Aorta (tissue), 5 donors: Measurements from ENCODE around the gene ALDH9A1. TPM values are rescaled to one million over a fixed set of nuclear protein-coding genes. Genes with fewer than 3 reads are reported as not detected.
A peak's percentile ranks its signal among the peaks of the same experiment; 100 is the strongest.
"Not testable (repeated sequence)": the region's sequence is repeated elsewhere in the genome, so short reads cannot be mapped to it uniquely, and the experiment has no call there.

Experiments used
- ATAC-seq: fragments of 200-7000 bp; cut with Tn5 transposase; one replicate; pipeline ENCODE4 v1.9.1; 2022; ENCODE audit warnings: moderate library complexity; ENCODE audit not compliant: low FRiP score
- DNase-seq, 2 donors: peaks; one replicate each; pipeline ENCODE4 v3.0.0-alpha.2; 2020
- H3K27ac ChIP-seq, 2 donors: one replicate each; pipeline ENCODE4 v1.5.1; 2013; ENCODE audit warnings: low read length in 2 of 2, mild to moderate bottlenecking in 2 of 2, moderate library complexity in 2 of 2, control low read depth in 1 of 2, inconsistent platforms in 1 of 2, low read depth in 1 of 2
- H3K27me3 ChIP-seq, 2 donors: one replicate each; pipeline ENCODE4 v1.6.1; 2013; ENCODE audit warnings: control low read depth in 1 of 2, low read length in 1 of 2, mild to moderate bottlenecking in 1 of 2, moderate library complexity in 1 of 2; ENCODE audit not compliant: insufficient read depth in 2 of 2, control insufficient read depth in 1 of 2
- H3K36me3 ChIP-seq, 2 donors: one replicate each; pipeline ENCODE4 v1.6.1; 2013; ENCODE audit warnings: control low read depth in 1 of 2, low read length in 1 of 2, mild to moderate bottlenecking in 1 of 2; ENCODE audit not compliant: insufficient read depth in 2 of 2, control insufficient read depth in 1 of 2
- H3K4me1 ChIP-seq, 2 donors: one replicate each; pipeline ENCODE4 v1.6.1; 2013; ENCODE audit warnings: low read length in 2 of 2, control low read depth in 1 of 2, mild to moderate bottlenecking in 1 of 2, moderate library complexity in 1 of 2; ENCODE audit not compliant: insufficient read depth in 2 of 2, control insufficient read depth in 1 of 2
- H3K4me3 ChIP-seq, 2 donors: one replicate each; pipeline ENCODE4 v1.5.1; 2013; ENCODE audit warnings: low read length in 2 of 2, control low read depth in 1 of 2, mild to moderate bottlenecking in 1 of 2
- H3K9me3 ChIP-seq: one replicate; pipeline ENCODE4 v1.6.1; 2013; ENCODE audit warnings: mild to moderate bottlenecking, low read length; ENCODE audit not compliant: control insufficient read depth
- WGBS, 2 donors: extraction: QIAGEN DNeasy Blood & Tissue Kit; methylation state at CpG; one replicate each; pipeline ENCODE4 v1.1.7; 2013; 5-methylcytosine and 5-hydroxymethylcytosine counted together
- intact Hi-C, 2 donors: fragments of 100-400 bp; cut with DNase I; formaldehyde crosslinking; loops; one replicate each; pipeline versions ENCODE4 v1.14.2 to v1.15.0; 2022
- long read RNA-seq, 2 donors: library from polyadenylated mRNA; unstranded; transcript quantifications; one replicate each; pipeline ENCODE4 v2.0.0, GENCODE V29; 2020 to 2021
- polyA plus RNA-seq, 2 donors: library from polyadenylated mRNA; stranded (reverse); fragments of 200-250 nt; gene quantifications; one replicate each; pipeline ENCODE4 v1.2.3, GENCODE V29; 2013
- total RNA-seq, 2 donors: library from RNA; stranded (reverse); fragmentation: NEBNext Ultra II Directional; extraction: Animal tissue kit (Norgen Biotek cat#: 25700); gene quantifications; one replicate each; pipeline ENCODE4 v1.2.1, GENCODE V29; 2021
- donor health status: healthy with polysubstance abuse.
- donor health status: Bipolar disorder and iron deficiency.
- donor health status: DM: no; HTN: no; CAD: no.
- donor health status: DM: no; HTN: no; CAD: no.
- donor health status: DM: yes; HTN: yes; CAD: no.

The ALDH9A1 gene
- 10 to 100 TPM; 36.5 to 54.3 TPM for total RNA-seq
- polyA plus RNA-seq, result 10 to 100 TPM; 27.4 to 28.5 TPM
- long read RNA-seq, donor 1, transcript ALDH9A1-201 (11 exons, 2,696 nt), result major isoform, 385 of 413 reads
- long read RNA-seq, donor 1, partial matches to known transcripts, result 13 of 413 reads
- long read RNA-seq, donor 1, other reads (novel, unspliced or antisense), result 14 of 413 reads
- long read RNA-seq, donor 2, transcript ALDH9A1-201 (11 exons, 2,696 nt), result major isoform, 39 of 43 reads
- long read RNA-seq, donor 2, partial matches to known transcripts, result 2 of 43 reads
- long read RNA-seq, donor 2, other reads (novel, unspliced or antisense), result 2 of 43 reads

DNA sequence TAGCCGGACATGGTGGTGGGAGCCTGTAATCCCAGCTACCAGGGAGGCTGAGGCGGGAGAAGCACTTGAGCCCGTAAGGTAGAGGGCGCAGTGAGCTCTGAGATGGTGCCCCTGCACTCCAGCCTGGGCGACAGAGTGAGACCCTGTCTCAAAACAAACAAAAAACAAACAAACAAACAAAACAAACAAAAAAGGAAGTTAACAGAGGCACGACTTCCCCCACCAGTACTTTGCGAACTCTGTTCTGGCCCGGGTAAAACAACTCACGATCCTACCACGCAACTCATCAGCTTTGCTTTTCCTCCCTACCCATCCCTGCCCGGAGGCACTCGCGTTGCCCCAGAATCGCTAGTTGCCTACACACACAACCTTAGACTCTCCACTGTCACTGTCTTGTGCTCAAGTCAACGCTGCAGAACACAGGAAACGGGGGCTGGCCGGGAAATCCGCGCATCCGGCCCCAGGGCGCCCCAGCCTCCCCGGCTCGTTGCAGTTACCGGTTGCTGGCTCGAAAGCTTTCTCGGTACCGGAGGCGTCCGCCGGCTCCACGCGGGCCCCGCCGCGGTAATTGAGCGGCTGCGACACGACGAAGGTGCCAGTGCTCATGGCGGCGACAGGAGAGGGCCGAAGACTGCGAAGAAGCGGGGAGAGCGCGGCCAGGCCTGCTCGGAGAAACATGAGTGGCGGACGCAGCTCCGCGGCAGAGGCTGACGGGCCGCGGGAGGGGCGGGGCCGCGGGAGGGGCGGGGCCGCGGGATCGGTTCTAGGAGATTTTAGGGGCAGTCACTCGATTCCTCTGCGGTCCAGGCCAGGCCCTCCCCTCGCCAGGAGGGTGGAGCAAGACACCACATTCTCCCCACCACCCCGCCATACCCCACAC is at the start of gene ALDH9A1:
ALDH9A1 (minus strand) TSS at position 682 of the 880 bp plus-strand sequence; CDS start at position 678, 4 bp downstream.
- WGBS, 2 donors, result 1% methylated on average over 47 to 65 of the region's 65 CpGs
- intact Hi-C loops, result loop anchor here (2.0 to 10.0 kb wide), 5 partner anchors 67 to 199 kb away; partner anchors contain the start of genes MGST3 (in 1 of the 2) and TMCO1 (in 1 of the 2)
- peak; percentile 96 for ATAC-seq
- H3K27ac ChIP-seq, result peak within 1 kb of the TSS; percentile 72 to 73
- H3K27me3 ChIP-seq, result no peaks in the 10 kb centered on the region
- H3K36me3 ChIP-seq, result no peaks in the 10 kb centered on the region
- H3K4me3 ChIP-seq, result peak within 1 kb of the TSS; percentile 72 to 91
- H3K4me1 ChIP-seq, result no peaks in the 10 kb centered on the region
- DNase-seq, result peak; percentile 94 to 96
- H3K9me3 ChIP-seq, result no peaks in the 10 kb centered on the region

DNA sequence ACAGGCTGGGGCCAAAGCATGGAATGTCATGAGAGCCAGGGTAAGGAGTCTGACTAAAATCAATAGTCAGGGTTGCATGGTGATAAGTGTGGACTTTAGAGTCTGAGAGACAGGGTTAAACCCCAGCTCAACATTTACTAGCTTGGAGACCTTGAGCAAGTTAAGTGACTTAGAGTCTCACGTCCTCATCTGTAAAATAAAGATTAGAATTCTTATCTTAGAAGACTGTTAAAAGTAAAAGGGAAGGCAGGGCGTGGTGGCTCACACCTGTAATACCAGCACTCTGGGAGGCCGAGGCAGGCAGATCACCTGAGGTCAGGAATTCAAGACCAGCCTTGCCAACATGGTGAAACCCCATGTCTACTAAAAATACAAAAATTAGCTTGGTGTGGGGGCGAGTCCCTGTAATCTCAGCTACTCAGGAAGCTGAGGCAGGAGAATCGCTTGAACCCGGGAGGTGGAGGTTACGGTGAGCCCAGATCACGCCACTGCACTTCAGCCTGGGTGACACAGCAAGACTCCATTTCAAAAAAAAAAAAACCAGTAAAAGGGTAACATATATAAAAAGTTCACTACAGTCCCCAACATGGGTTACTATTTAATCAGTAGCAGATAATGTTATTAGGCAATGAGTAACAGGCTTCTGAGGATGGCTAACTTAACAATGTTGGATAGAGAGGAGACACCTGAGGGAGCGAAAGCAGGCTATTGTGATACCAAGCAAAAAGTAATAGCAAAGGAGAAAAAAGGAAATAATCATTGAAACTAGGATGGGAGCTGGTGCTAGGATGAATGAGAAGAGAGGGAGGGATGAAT is 49.5 kb upstream of the ALDH9A1 start:
- H3K9me3 ChIP-seq, result no peaks in the 10 kb centered on the region
- WGBS, 2 donors, result 90 to 93% methylated on average over 9 of the region's 9 CpGs
- peaks cover 0 to 2% of the 10 kb centered on the region in 2 donors for H3K36me3 ChIP-seq
- no peak for ATAC-seq
- intact Hi-C loops, result no loop called here
- H3K4me1 ChIP-seq, result no peaks in the 10 kb centered on the region
- no peak for DNase-seq
- H3K27ac ChIP-seq, result no peak overlapping the region
- no peak overlapping the region for H3K4me3 ChIP-seq
- H3K27me3 ChIP-seq, result no peaks in the 10 kb centered on the region

DNA sequence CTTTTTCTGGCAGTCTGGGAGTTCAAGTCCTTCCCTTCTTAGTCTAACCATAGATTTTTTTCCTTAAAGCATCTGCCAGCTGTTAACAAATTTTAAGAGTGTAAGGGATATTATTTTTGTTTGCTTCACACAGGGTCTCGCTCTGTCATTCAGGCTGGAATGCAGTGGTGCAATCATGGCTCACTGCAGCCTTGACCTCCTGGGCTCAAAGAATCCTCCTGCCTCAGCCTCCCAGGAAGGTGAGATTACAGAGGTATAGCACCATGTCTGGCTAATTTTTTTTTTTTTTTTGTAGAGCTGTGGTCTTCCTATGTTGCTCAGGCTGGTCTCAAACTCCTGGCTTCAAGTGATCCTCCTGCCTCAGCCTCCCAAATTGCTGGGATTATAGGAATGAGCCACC is 46.6 kb upstream of the ALDH9A1 start:
- H3K4me1 ChIP-seq, H3K27me3 ChIP-seq, H3K9me3 ChIP-seq, H3K4me3 ChIP-seq, H3K27ac ChIP-seq, ATAC-seq, DNase-seq, H3K36me3 ChIP-seq, intact Hi-C loops: not testable (repeated sequence)
- WGBS, 2 donors, result 96 to 100% methylated on average over 1 of the region's 1 CpG

DNA sequence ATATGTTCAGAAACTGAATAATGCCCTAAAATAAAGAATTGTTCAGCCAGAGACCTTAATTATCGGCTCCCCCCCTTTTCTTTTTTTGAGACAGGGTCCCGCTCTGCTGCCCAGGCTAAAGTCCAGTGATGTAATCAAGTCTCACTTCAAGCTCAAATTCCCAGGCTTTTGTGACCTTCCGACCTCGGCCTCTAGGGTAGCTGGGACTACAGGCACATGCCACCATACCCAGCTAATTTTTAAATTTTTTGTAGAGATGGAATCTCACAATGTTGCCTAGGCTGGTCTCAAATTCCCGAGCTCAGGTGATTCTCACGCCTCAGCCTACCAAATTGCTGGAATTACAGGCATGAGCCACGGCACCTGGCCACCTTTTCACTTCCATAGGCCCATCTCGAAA is 43.8 kb upstream of the ALDH9A1 start:
- no peaks in the 10 kb centered on the region for H3K9me3 ChIP-seq
- DNase-seq, result no peak
- H3K36me3 ChIP-seq, result peaks cover 4 to 8% of the 10 kb centered on the region in 2 donors
- no peak overlapping the region for H3K4me3 ChIP-seq
- intact Hi-C loops, result no loop called here
- no peaks in the 10 kb centered on the region for H3K27me3 ChIP-seq
- H3K27ac ChIP-seq, result no peak overlapping the region
- H3K4me1 ChIP-seq, result no peaks in the 10 kb centered on the region
- WGBS, 2 donors, result 93 to 96% methylated on average over 8 of the region's 8 CpGs
- ATAC-seq, result no peak

DNA sequence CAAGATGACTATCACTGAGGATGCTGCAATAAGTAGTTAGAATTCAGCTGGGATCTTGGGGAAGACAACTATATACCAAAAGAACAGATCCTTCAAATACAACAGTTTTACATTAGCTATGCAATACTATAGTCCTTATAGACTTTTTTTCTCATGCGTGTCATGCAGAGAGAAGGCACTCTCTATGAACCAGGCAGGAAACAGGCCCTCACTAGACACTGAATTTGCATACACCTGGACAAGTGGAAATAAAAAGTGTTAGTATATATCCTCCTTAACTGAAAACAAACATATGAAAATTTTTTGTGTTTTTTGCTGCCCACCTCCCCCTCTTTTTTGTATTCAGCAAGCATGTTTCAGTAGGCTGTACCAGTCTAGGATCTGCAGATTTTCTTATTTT is 40.4 kb upstream of the ALDH9A1 start:
- Histone ChIP-seq H3K9me3 (no peaks in the 10 kb centered on the region), H3K27ac (no peak overlapping the region), H3K4me1 (no peaks in the 10 kb centered on the region), H3K4me3 (no peak overlapping the region), H3K36me3 (peaks cover 4 to 8% of the 10 kb centered on the region in 2 donors), H3K27me3 (no peaks in the 10 kb centered on the region)
- intact Hi-C loops, result no loop called here
- 97 to 100% methylated on average over 1 of the region's 1 CpG for WGBS, 2 donors
- DNase-seq, result no peak
- ATAC-seq, result no peak

DNA sequence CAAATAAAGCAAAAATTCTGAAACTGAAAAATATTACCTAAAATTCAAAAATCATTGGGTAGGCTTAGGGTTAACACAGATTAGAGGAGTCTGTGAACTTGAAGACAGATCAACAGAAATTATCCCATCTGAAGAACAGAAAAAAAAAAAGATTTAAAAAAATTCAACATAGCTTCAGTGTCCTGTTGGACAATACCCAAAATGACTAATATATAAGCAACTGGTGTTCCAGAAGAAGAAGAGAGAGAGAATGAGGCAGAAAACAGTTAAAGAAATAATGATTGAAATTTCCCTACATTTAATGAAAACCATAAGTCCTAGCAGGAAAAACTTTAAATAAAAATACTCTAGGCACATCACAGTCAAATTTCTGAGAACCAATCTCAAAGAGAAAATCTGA is 38.8 kb upstream of the ALDH9A1 start:
- intact Hi-C loops, result no loop called here
- peaks cover 2 to 4% of the 10 kb centered on the region in 2 donors for H3K36me3 ChIP-seq
- no peak for DNase-seq

DNA sequence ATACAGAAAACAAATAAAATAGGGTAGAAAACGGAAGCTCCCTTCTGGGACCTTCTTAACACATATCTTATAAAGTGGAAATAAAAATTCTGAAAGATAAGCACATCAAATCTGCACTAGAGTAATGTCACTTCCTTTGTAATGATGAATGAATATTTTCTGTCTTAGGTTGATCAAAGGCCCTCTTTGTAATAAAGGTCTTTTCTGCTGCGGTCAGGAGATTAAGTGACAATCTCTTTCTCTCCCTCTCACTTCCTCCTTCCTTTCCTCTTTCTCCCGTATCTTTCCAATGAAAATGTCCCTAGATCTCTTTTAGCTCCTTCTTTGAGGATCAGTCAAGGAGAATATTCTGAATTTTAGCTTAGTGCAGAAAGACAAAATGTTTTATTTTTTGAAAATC is 36.5 kb upstream of the ALDH9A1 start:
- DNase-seq, result no peak
- 96 to 97% methylated on average over 3 of the region's 3 CpGs for WGBS, 2 donors
- Histone ChIP-seq H3K27me3 (no peaks in the 10 kb centered on the region), H3K27ac (no peak overlapping the region), H3K4me3 (no peak overlapping the region), H3K36me3 (no peaks in the 10 kb centered on the region), H3K9me3 (no peaks in the 10 kb centered on the region), H3K4me1 (no peaks in the 10 kb centered on the region)
- intact Hi-C loops, result no loop called here
- no peak for ATAC-seq

More for the DNA sequence above, 38.8 kb upstream of the ALDH9A1 start:
- no peak overlapping the region for H3K4me3 ChIP-seq
- H3K9me3 ChIP-seq, result no peaks in the 10 kb centered on the region
- no peaks in the 10 kb centered on the region for H3K27me3 ChIP-seq
- H3K4me1 ChIP-seq, result no peaks in the 10 kb centered on the region
- no peak for ATAC-seq
- H3K27ac ChIP-seq, result no peak overlapping the region

DNA sequence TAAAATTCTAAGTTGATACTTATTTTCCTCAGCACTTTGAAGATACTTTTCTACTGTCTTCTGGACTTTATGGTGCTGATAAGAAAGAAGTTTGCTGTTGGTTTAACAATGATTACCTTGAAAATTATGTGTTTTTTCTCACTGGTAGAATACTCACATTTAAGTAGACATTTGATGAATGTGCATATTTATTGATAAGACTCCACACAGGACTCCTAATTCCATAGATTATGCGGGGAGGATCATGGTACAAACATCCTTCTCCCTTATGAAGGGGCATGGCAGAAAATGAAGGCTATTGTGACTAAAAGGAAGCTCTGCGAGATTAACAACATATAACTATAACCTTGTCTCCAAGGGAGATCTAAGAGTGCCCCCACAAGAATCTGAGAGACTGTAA is 28.5 kb upstream of the ALDH9A1 start:
- no peak for DNase-seq
- peaks cover 2 to 3% of the 10 kb centered on the region in 2 donors for H3K36me3 ChIP-seq
- no peak overlapping the region for H3K4me3 ChIP-seq
- no peaks in the 10 kb centered on the region for H3K27me3 ChIP-seq
- no peaks in the 10 kb centered on the region for H3K9me3 ChIP-seq
- intact Hi-C loops, result no loop called here
- ATAC-seq, result no peak
- no peak overlapping the region for H3K27ac ChIP-seq
- 93 to 94% methylated on average over 2 of the region's 2 CpGs for WGBS, 2 donors
- H3K4me1 ChIP-seq, result no peaks in the 10 kb centered on the region
